Ishikawa (cell line): ENCODE measurements around the gene GUCA1A.

Source experiments
- CEBPB ChIP-seq: IDR thresholded peaks from 2 replicates; pipeline ENCODE4 v1.6.1; 2012
- CREB1 ChIP-seq: IDR thresholded peaks from 2 replicates; pipeline ENCODE4 v1.6.1; 2012; ENCODE audit warnings: low read depth
- EGR1 ChIP-seq: IDR thresholded peaks from 2 replicates; pipeline ENCODE4 v1.6.1; 2012
- EP300 ChIP-seq: IDR thresholded peaks from 2 replicates; pipeline ENCODE4 v1.6.1; 2012; ENCODE audit warnings: borderline replicate concordance
- FOXM1 ChIP-seq: IDR thresholded peaks from 2 replicates; pipeline ENCODE4 v1.6.1; 2012; ENCODE audit warnings: low read depth, borderline replicate concordance
- NFIC ChIP-seq: IDR thresholded peaks from 2 replicates; pipeline ENCODE4 v1.6.1; 2012
- RAD21 ChIP-seq: IDR thresholded peaks from 2 replicates; pipeline ENCODE4 v1.6.1; 2012; ENCODE audit warnings: low read depth
- REST ChIP-seq: IDR thresholded peaks from 2 replicates; pipeline ENCODE4 v1.6.1; 2012; ENCODE audit warnings: low read depth, mild to moderate bottlenecking
- TAF1 ChIP-seq: IDR thresholded peaks from 2 replicates; pipeline ENCODE4 v1.6.1; 2012; ENCODE audit warnings: low read depth, mild to moderate bottlenecking
- TCF12 ChIP-seq: IDR thresholded peaks from 2 replicates; pipeline ENCODE4 v1.6.1; 2012; ENCODE audit warnings: low read depth
- TEAD4 ChIP-seq: IDR thresholded peaks from 2 replicates; pipeline ENCODE4 v1.6.1; 2012
- USF1 ChIP-seq: IDR thresholded peaks from 2 replicates; pipeline ENCODE4 v1.6.1; 2012
- YY1 ChIP-seq: IDR thresholded peaks from 2 replicates; pipeline ENCODE4 v1.6.1; 2012; ENCODE audit warnings: low read depth
- ZBTB7A ChIP-seq: IDR thresholded peaks from 2 replicates; pipeline ENCODE4 v1.6.1; 2012; ENCODE audit warnings: low read depth
- TF ChIP-seq, protein P1 (sequence below): IDR thresholded peaks from 2 replicates; pipeline ENCODE4 v1.6.1; 2012

The GUCA1A gene

GRCh38 chr6:42148058-42148457 lies 25.1 kb upstream of the GUCA1A start:
- TF ChIP-seq RAD21 = no peak
- TF ChIP-seq FOXM1 = no peak
- TF ChIP-seq, protein P1, sequence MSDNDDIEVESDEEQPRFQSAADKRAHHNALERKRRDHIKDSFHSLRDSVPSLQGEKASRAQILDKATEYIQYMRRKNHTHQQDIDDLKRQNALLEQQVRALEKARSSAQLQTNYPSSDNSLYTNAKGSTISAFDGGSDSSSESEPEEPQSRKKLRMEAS = no peak
- TF ChIP-seq YY1 = no peak
- no peak for TF ChIP-seq USF1
- no peak for TF ChIP-seq REST
- TF ChIP-seq TCF12 = no peak

GRCh38 chr6:42150254-42150653 lies 22.9 kb upstream of the GUCA1A start:
- TF ChIP-seq TCF12 = no peak
- no peak for TF ChIP-seq RAD21
- TF ChIP-seq, protein P1 = no peak
- no peak for TF ChIP-seq CREB1
- TF ChIP-seq REST = no peak
- no peak for TF ChIP-seq ZBTB7A
- no peak for TF ChIP-seq EGR1
- no peak for TF ChIP-seq FOXM1

GRCh38 chr6:42152024-42152423 lies 21.1 kb upstream of the GUCA1A start:
- TF ChIP-seq CEBPB (no peak), NFIC (no peak), ZBTB7A (no peak), TAF1 (no peak), TCF12 (no peak), EGR1 (no peak), RAD21 (no peak), CREB1 (no peak), YY1 (no peak), USF1 (no peak)
- TF ChIP-seq, protein P1 = no peak

DNA sequence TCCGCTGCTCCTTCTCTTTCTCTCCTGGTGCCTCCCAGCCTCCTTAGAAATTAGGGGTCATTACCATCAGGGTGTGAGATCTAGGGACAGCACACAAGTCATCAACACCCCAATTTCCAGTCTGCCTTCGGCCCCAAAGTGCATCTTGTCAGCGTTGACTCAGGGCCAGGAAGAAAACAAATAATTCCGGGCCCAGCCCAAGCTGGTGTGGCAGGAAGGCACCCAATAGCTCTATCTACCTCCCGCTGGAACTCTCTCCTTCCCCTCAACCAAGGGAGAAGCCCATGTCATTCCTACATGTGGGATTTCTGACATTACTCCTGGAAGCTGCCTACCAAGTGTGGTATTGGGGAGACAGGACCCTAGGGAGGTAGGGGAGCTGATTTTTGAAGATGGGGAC lies 19.2 kb upstream of the GUCA1A start:
- TF ChIP-seq, protein P1 = no peak
- TF ChIP-seq YY1 (no peak), CREB1 (no peak), TEAD4 (no peak), USF1 (no peak), FOXM1 (no peak), TCF12 (no peak), EGR1 (no peak), REST (no peak), RAD21 (no peak), TAF1 (no peak), ZBTB7A (no peak), CEBPB (no peak), EP300 (no peak)
